HG02763 (cell line): ENCODE measurements around the gene DOCK4.

Experiments used
- ATAC-seq: cut with Tn5 transposase; IDR thresholded peaks from one replicate; pipeline ENCODE4 v1.9.1; 2021; ENCODE audit warnings: mild to moderate bottlenecking, moderate library complexity; ENCODE audit not compliant: unreplicated experiment

Gene DOCK4

GRCh38 chr7:112192236-112193154 is 13.7 kb downstream of the DOCK4 start:
- no peak for ATAC-seq

- ATAC-seq, result no peak
Observed at GRCh38 chr7:112190120-112190519, 16.1 kb downstream of the DOCK4 start.

GRCh38 chr7:112189691-112190090 is 16.5 kb downstream of the DOCK4 start:
- no peak for ATAC-seq

GRCh38 chr7:112188257-112188656 is 17.9 kb downstream of the DOCK4 start:
- ATAC-seq, result no peak

- ATAC-seq, result no peak
Observed at GRCh38 chr7:112186300-112186699, 19.9 kb downstream of the DOCK4 start.

- ATAC-seq, result no peak
Observed at GRCh38 chr7:112185005-112185834, 21.0 kb downstream of the DOCK4 start.

- ATAC-seq, result no peak
Observed at GRCh38 chr7:112184455-112184854, 21.7 kb downstream of the DOCK4 start.

GRCh38 chr7:112183266-112183665 is 22.9 kb downstream of the DOCK4 start:
- no peak for ATAC-seq

GRCh38 chr7:112182749-112183148 is 23.4 kb downstream of the DOCK4 start:
- ATAC-seq, result no peak

- no peak for ATAC-seq
Observed at GRCh38 chr7:112180223-112180622, 26.0 kb downstream of the DOCK4 start.

GRCh38 chr7:112176693-112177415 is 29.3 kb downstream of the DOCK4 start:
- ATAC-seq, result no peak

- ATAC-seq, result no peak
Observed at GRCh38 chr7:112176241-112176640, 30.0 kb downstream of the DOCK4 start.

GRCh38 chr7:112174192-112174591 is 32.0 kb downstream of the DOCK4 start:
- ATAC-seq, result no peak

- ATAC-seq, result no peak
Observed at GRCh38 chr7:112173568-112173905, 32.7 kb downstream of the DOCK4 start.

GRCh38 chr7:112172870-112173567 is 33.2 kb downstream of the DOCK4 start:
- ATAC-seq, result no peak

- ATAC-seq, result no peak
Observed at GRCh38 chr7:112171673-112172072, 34.5 kb downstream of the DOCK4 start.

GRCh38 chr7:112168915-112169314 is 37.3 kb downstream of the DOCK4 start:
- no peak for ATAC-seq

GRCh38 chr7:112167147-112167546 is 39.1 kb downstream of the DOCK4 start:
- ATAC-seq, result no peak

- no peak for ATAC-seq
Observed at GRCh38 chr7:112162784-112163506, 43.3 kb downstream of the DOCK4 start.

- ATAC-seq, result no peak
Observed at GRCh38 chr7:112162142-112162766, 43.9 kb downstream of the DOCK4 start.
